Middle frontal gyrus (tissue), 1 donor: ENCODE measurements around the gene PTGES.
"Not testable (repeated sequence)": the region's sequence is repeated elsewhere in the genome, so short reads cannot be mapped to it uniquely, and the experiment has no call there.

ENCODE experiments used
- DNase-seq: peaks from one replicate; pipeline ENCODE4 v3.0.0-alpha.2; 2015; ENCODE audit warnings: low spot score; ENCODE audit errors: extremely low spot score

Gene PTGES, protein sequence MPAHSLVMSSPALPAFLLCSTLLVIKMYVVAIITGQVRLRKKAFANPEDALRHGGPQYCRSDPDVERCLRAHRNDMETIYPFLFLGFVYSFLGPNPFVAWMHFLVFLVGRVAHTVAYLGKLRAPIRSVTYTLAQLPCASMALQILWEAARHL

DNA sequence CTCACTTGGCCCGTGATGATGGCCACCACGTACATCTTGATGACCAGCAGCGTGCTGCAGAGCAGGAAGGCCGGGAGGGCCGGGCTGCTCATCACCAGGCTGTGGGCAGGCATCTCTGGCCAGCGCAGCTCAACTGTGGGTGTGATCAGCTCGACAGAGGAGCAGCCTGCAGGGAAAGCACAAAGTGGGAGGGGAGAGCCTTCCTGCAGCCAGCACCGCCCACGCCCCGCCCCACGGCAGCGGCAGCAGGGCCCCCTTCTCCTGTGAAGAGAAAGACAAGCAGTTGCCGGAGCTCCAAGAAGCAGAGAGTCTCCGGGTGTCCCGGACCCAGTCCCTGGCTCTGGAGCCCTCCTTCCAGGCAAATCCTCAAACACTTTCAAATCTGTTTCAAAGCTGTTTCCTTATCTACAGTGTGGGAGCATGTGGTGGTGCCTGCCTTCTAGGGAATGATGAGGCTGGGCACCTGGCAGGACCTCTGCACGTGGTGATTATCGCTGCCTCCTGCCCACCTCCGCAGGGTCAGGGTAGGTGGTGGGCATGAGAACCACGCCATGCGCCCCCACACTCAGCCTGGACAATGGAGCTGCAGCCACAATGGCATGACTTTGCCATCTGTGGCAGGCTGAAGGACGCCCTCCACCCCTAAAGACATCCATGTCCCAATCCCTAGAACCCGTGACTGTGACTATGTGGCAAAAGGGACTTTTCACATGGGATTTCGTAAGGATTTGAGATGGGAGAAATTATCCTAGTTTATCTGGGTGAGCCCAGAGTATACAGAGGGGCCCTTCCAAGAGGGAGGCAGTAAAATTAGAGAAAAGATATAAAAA, at the start of gene PTGES:
Gene PTGES (minus strand): TSS at position 143 of the 830 bp plus-strand sequence. CDS start 30 bp downstream, at position 113.
- no peak for DNase-seq

DNA sequence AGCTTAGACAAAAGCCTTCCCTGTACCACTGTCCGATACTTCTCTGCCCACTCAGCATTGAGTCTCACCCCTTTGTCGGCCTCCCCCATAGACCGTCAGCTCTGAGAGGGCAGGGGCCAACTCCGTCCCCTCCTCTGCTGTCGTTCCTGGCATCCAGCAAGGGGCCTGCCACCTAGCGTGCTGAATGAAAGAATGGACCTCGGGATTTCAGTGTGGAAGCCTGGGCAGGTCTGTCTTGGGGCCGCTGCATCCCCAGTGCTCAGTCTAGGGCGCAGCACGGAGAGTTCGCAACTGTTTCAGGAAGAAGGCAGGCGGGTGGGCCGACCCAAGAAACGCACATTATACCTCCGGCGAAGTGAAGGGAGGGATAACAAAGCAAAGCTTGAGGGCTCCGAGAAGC, 48.7 kb upstream of the PTGES start:
- no peak for DNase-seq

DNA sequence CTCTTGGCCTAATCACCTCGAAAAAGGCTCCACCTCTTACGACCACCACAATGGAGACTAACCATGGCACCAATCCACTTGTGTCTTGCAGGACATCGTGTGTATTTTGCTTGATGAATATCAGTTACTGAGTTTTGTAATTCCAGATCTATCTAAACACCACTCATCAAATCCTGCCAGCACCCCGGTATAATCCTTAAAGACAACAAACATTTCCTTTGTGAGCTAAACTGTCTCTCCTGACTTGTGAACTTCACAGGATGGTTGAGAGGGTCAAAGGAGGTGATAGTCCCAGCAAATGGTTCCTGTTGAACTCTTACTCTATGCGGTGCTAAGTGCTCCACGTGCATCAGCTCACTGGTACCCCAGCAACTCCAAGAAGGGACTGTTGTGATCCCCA, 46.1 kb upstream of the PTGES start:
- no peak for DNase-seq

DNA sequence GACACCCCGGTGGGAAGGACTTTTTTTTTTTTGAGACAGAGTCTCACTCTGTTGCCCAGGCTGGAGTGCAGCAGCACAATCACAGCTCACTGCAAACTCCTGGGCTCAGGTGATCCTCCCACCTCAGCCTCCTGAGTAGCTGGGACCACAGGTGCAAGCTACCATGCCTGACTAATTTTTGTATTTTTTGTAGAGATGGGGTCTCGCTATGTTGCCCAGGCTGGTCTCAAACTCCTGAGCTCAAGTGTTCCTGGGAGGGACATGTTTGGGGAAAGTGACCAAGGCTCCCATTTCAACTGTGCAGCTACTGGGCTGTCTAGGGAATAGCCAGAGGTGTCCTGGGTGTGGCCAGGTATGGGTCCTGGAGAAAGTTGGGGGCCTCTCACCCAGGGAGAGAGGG, 43.2 kb upstream of the PTGES start:
- not testable (repeated sequence) for DNase-seq

DNA sequence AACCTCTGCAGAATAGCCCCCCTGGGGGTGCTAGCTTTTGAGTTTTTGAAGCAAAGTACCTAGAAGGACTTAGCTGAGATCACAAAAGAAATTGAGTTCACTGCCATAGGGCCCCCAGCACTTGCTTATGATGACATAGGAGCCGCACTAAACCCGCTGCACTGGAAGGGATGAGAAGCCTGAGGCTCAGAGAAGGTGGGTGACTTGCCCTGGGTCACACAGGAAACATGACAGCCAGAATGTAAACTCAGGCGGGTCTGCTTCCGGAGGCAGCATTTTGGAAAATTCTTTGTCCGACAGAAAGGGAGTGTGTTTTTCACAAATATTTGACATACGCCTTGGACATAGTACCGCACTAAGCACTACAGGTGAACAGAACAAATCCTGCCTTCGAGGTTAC, 41.7 kb upstream of the PTGES start:
- DNase-seq: no peak

DNA sequence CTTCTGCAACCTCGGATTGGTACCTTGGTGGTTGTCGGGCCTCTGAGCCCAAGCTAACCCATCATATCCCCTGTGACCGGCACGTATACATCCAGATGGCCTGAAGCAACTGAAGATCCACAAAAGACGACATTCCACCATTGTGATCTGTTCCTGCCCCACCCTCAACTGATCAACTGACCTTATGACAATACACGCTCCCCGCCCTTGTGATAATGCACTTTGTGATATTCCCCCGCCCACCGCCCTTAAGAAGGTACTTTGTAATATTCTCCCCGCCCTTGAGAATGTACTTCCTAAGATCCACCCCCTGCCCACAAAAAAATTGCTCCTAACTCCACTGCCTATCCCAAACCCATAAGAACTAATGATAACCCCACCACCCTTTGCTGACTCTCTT, 33.6 kb upstream of the PTGES start:
- DNase-seq: no peak

DNA sequence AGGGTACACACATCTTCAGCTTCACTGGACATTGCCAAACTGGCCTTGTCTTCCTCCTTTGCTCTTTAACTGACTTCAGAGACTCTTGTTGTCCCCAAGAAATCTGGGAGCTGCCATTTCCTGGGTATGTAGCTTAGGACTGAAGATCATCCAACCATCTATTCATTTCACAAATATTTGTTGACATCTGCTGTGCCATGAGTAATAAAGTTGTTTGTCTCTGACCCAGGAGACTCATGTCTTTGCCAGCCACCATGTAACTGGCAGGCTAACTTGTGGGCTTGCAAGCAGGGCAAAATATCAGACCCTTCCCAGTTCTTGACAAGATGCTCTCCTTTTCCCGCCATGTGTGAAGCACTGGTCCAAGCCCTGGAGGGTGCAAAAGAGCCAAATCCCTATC, 33.0 kb upstream of the PTGES start:
- no peak for DNase-seq

DNA sequence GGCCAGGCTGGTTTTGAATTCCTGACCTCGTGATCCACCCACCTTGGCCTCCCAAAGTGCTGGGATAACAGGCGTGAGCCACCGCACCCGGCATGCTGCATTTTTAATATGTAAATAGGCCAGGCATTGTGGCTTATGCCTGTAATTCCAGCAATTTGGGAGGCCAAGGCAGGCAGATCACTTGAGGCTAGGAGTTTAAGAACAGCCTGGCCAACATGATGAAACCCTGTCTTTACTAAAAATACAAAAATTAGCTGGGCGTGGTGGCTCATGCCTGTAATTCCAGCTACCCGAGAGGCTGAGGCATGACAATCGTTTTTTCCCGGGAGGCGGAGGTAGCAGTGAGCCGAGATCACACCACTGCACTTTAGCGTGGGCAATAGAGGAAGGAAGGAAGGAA, 32.1 kb upstream of the PTGES start:
- not testable (repeated sequence) for DNase-seq

DNA sequence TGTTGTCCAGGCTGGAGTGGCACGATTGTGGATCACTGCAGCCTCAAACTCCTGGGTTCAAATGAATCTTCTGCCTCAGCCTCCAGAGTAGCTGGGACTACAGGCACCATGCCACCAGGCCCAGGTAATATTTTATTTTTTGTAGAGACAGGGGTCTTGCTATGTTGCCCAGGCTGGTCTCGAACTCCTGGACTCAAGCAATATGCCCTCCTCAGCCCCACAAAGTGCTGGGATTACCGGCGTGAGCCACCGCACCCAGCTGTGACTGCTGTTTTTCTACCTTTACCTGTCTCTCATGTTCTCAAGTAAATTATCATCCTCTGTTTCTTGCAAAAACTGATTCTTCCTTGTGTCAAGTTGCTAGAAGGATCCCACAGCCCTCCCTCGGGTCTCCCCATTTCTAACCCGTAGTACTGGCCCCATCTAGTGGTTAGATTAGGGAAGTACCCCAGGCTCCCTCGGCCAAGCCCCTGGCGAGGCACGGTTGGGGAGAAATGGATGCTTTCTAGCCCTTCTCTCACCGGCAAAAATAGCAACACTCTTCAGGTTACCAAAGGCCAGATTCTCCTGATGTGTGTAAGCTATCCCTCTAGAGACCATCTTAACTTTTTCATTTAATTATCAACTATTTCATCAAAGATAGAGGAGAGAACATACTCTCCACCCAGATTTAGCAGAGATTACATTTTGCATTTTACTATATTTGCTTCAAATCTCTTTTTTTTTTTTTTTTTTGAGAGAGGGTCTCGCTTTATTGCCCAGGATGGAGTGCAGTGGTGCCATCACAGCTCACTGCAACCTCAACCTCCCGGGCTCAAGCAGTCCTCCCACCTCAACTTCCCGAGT, 30.9 kb upstream of the PTGES start:
- peak; percentile 72 for DNase-seq

DNA sequence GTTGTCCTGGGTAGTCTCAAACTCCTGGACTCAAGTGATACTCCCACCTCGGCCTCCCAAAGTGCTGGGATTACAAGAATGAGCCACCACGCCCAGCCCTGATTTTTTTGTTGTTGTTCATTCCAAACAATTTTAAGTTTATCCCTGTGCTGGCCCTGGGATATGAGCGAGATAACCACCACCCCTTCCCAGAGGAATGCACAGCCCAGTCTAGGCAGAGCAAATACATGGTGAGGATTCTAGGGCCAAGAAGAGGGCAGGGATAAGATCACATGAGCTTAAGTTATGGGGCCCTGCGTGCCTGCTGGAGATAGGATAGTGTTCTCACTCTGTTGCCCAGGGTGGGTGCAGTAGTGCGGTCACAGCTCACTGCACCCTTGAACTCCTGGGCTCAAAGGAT, 29.1 kb upstream of the PTGES start:
- DNase-seq: no peak

DNA sequence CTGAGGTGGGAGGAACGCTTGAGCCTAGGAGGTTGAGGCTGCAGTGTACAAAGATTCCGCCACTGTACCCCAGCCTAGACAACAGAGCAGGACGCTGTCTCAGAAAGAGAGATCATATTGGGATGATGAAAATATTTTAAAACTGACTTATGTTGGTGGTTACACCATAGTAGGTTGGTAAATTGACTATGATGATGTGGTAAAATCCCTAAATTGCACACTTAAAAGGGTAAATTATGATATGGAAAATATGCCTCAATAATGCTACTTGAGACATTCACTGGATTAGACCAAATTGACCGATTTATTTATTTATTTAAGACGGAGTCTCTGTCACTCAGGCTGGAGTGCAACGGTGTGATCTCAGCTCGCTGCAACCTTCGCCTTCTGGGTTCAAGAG, 28.3 kb upstream of the PTGES start:
- DNase-seq: no peak

DNA sequence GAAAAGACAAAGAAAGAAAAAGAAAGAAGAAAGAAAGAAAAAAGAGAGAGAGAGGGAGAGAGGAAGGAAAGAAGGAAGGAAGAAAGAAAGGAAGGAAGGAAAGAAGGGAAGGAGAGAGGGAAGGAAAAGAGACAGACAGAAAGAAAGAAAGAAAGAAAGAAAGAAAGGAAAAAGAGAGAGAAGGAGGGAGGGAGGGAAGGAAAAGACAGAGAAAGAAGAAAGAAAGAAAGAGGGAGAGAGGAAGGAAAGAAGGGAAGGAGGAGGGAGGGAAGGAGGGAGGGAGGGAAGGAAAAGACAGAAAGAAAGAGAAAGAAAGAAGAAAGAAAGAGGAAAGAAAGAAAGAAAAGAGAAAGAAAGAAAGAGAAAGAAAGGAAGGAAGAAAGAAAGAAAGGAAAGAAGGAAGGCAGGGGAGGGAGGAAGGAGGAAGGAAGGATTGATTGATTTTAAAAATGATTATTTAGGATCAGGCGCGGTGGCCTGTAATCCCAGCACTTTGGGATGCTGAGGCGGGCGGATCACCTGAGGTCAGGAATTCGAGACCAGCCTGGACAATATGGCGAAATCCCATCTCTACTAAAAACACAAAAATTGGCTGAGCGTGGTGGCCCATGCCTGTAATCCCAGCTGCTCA, 26.8 kb upstream of the PTGES start:
- no peak for DNase-seq

DNA sequence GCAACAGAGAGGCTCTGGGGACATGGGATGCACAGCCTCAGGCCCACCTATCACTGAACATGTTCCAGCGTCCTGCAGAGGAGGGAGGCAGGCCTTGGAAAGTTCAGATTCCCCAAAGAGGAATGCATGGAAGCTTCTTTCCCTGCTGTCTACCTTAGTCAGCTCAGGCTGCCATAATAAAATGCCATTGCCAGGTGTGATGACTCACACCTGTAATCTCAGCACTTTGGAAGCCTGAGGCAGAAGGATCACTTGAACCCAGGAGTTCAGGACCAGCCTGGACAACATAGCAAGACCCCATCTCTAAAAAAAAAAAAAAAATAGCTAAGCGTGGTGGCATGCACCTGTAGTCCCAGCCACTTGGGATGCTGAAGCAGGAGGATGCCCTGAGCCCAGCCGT, 25.6 kb upstream of the PTGES start:
- no peak for DNase-seq

DNA sequence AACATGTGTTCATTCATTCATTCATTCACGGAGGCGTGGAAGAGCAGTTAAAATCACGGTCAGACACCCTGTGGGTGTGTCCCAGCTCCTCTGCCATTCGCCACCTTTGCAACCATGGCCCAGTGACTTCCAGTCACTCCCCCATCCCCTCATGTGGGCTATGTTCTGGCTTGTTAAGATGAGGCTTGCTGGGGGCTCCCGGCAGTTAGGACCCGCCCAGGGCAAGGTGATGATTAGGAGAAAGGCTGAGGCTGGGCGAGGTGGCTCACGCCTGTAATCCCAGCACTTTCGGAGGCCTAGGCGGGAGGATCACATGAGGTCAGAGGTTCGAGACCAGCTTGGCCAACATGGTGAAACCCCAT, 24.9 kb upstream of the PTGES start:
- DNase-seq: no peak

DNA sequence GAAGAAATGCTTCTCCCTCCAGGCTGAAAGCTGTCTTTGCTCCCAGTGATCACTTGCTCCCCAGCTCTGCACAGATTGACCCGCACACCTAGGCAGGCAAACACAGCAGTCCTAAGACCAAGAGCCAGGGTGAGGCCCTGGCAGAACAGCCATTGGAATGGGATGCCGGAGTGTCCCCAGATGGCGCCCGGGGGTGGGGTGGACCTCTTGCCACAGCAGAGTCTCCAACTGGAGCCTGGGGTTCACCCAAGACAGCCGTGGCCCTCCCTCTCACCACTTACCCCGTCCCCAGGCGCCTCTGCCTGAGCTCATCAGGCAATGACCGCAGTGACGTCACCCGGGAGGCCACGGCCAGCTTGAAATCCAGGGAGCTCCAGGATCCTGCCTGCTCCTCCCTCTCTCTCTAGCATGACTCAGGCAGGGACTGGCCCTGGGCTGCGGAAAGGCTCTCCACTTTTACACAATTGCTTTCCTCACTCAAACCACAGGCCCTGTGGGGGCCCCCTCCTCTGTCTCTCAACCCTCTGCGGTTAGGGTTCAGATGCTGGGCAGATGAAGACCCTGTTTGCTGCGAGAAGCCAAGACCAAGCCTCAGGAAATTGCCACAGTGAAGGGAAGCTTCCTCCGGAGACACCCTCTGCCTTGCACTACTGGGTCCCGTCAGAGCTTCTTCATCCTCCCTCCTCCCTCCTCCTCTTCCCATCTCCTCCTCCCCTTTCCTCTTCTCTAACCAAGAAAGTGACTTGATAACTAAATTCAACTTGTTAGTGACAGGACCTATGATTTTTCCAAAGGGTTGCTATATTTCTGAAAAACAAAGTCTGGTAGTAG, 24.3 kb upstream of the PTGES start:
- DNase-seq: no peak

DNA sequence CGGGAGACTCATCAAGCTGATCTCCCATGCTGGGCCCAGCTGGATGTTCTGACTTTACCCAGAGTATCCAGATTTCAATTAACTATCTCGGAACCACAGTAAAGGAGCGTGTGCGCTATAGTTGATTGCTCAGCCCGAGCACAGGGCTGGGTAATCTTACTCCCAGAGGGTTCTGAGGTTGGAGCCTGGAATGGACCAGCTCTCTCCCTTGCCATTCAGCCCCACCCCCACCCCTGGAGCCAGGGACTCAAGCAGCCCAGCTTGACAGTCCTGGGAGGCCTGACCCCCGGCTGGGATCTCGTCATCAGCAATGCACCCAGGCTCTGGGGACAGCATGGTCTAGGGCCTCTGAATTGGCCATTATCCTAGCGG, 23.7 kb upstream of the PTGES start:
- DNase-seq: no peak

DNA sequence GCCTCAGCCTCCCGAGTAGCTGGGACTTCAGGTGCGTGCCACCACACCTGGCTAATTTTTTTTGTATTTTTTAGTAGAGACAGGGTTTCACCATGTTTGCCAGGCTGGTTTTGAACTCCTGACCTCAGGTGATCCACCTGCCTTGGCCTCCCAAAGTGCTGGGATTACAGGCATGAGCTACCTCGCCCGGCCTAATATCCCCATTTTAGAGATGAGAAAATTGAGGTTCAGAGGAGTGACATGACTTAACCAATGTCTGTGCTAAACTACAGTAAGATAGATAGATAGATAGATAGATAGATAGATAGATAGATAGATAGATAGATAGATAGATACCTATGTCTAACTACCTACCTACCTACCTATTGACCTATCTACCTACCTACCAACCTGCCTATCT, 23.3 kb upstream of the PTGES start:
- not testable (repeated sequence) for DNase-seq

DNA sequence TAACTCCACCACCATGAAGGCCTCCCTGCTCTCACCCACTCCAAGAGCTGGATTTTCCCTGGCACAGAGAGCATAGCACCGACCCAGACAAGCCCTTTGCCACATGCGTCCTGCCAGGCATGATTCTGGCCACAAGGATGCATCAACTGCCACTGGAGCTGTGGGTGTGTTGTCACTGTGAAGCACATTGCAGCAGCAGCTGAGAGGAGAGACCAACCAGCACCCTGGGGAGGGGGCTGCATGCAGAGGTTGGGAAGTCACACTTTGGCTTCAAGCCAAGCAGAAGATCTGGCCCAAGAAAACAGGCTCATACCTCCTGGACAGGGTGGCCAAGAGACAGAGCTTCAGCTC, 22.6 kb upstream of the PTGES start:
- DNase-seq: no peak

DNA sequence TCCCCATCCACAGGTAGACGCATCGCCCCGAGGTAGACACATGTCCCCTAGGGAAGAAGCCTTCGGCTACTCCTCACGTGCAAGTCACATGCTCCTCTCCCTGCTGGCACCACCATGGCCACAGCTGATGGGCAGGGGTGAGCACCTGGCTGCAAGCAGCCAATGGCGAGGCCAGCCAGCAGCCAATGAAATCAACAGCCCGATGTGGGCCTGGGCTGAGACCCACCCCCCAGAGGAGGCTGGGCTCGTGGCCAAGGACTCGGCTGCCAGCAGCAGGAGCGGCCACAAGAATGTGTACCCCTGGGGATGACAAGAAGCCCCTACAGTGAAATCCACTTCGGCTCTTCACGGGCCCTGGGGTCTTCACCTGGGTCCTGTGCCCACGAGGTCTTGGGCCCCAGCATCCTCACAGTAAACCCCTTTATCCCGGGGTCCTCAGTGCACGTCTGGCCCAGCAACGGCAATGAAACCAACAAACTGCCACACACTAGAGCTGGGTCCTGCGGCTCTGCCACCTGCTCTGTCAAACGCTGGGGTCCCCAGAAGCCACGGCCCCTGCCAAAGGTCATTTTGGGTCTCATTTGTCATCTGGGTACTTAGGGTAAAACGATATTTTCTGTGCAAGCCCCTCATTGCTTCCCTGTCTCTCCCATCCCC, 22.1 kb upstream of the PTGES start:
- DNase-seq: no peak

DNA sequence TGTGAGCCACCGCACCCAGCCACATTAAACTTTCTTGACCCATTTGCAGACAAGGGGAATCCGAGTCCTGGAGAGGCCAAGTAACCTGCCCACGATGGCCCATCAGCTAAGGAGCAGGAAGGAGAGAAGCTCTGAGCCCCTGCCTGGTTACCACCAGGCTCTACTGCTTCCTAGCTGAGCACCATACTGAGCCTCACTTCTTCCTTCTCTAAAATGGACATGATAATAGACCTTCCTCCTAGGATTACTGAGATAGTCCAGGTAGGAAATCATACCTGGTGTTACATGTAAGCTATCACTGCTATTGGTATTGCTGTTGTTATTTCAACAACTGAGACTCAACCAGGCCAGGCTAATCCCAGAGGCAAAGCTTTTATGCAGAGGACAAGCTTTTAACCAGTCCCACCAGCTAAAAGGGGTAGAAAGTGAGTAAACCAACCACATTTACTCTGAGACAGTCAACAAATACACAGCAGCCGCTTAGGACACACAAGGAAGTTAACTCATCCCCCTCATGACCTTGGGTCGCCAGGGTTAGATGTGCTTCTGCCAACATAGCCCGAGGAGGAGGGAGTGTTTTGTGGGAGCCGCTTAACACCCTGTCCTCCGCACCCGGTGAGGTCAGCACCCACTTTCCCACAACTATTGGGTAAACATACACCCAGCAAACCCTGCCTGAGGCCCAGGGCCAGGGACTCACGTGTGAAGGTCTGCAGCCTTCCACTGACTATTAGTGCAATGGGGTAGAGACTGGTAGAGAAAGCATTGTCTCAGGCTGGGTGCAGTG, 20.6 kb upstream of the PTGES start:
- DNase-seq: no peak
